Measurements from ENCODE around the gene TRABD2B.

DNA sequence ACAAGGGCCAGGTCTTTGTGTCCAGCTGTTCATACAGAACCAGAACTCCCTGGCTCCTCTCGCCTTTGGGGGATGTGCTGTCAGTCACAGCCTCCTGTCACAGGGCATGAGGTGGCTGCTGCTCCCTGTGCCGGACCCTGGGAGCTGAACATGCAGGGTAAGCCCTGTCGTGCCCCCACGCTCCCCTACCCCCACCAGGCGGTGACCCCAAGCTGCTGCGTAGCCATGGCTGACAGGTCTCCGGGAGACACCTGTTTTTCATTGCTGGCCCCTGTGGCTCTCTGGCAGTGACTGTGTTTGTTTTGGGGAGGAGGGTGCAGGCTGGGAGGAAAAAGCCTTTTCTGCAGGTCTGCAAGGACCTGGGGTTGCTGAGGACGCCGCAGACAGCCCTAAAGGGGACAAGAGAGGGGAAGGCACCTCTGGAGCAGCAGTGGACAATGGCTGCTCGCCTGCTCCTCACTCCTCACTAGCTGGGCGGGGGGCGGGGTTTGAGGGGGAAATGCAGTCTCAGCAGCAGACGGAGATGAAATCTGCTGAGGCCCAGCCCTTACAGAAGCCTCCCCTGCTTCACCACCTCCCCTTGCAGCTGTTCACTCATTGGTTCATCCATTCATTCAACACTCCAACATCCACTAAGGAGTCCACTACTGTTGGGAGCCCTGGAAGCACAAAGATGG is 81.4 kb downstream of the TRABD2B start:
- TF ChIP-seq, protein P1, sequence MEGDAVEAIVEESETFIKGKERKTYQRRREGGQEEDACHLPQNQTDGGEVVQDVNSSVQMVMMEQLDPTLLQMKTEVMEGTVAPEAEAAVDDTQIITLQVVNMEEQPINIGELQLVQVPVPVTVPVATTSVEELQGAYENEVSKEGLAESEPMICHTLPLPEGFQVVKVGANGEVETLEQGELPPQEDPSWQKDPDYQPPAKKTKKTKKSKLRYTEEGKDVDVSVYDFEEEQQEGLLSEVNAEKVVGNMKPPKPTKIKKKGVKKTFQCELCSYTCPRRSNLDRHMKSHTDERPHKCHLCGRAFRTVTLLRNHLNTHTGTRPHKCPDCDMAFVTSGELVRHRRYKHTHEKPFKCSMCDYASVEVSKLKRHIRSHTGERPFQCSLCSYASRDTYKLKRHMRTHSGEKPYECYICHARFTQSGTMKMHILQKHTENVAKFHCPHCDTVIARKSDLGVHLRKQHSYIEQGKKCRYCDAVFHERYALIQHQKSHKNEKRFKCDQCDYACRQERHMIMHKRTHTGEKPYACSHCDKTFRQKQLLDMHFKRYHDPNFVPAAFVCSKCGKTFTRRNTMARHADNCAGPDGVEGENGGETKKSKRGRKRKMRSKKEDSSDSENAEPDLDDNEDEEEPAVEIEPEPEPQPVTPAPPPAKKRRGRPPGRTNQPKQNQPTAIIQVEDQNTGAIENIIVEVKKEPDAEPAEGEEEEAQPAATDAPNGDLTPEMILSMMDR (IDR thresholded peaks at IDR 0.05): no peak
- TF ChIP-seq POLR2A (IDR thresholded peaks at IDR 0.05): no peak
